BLaER1 treated with 17β-estradiol and CSF1 and Interleukin-3, amounts not matched to agents 10 nM and 100 nM (cell line): ENCODE results near the gene ADCYAP1R1.

ENCODE experiments used
- H3K27ac ChIP-seq, 11 experiments: shearing (Covaris generic); formaldehyde crosslinking; 2 replicates each; pipeline ENCODE4 v1.8.1; 2022
- H3K27me3 ChIP-seq, 11 experiments: shearing (Covaris generic); formaldehyde crosslinking; 2 replicates each; pipeline ENCODE4 v1.8.1; 2022
- H3K36me3 ChIP-seq, 11 experiments: shearing (Covaris generic); formaldehyde crosslinking; 2 replicates each; pipeline ENCODE4 v1.8.1; 2022
- H3K4me1 ChIP-seq, 10 experiments: shearing (Covaris generic); formaldehyde crosslinking; 2 replicates each; pipeline ENCODE4 v1.8.1; 2022
- H3K4me2 ChIP-seq, 11 experiments: shearing (Covaris generic); formaldehyde crosslinking; 2 replicates each; pipeline ENCODE4 v1.8.1; 2022
- H3K4me3 ChIP-seq, 10 experiments: shearing (Covaris generic); formaldehyde crosslinking; 2 replicates each; pipeline ENCODE4 v1.8.1; 2022
- H3K9ac ChIP-seq, 11 experiments: shearing (Covaris generic); formaldehyde crosslinking; 2 replicates each; pipeline ENCODE4 v1.8.1; 2022
- H3K9me3 ChIP-seq, 11 experiments: shearing (Covaris generic); formaldehyde crosslinking; replicated peaks in 1 of 11; 2 replicates each; pipeline ENCODE4 v1.8.1; 2022
- H4K20me1 ChIP-seq, 11 experiments: shearing (Covaris generic); formaldehyde crosslinking; 2 replicates each; pipeline ENCODE4 v1.8.1; 2022
- Cebpa-rat ChIP-seq, 11 experiments: shearing (Covaris generic); IDR thresholded peaks; 2 replicates each; pipeline ENCODE4 v1.8.1; 2022

Gene ADCYAP1R1

GRCh38 chr7:31051598-31052486, at the start of gene ADCYAP1R1:
Gene ADCYAP1R1, plus strand, starts transcription at chr7:31052308. Its CDS starts 10,957 bp downstream, at chr7:31063265.
- Histone ChIP-seq H3K4me1 (peaks cover 0 to 8% (median 0%) of the 10 kb centered on the region in 10 experiments; a peak in 3 of 20 replicates), H3K27me3 (peaks cover 55 to 71% (median 59%) of the 10 kb centered on the region in 11 experiments), H3K27ac (no peak within 1 kb of the TSS)

GRCh38 chr7:31003097-31003496, 49.0 kb upstream of the ADCYAP1R1 start:
- H3K4me2 ChIP-seq = no peak overlapping the region
- peaks cover 12 to 33% (median 18%) of the 10 kb centered on the region in 10 experiments for H3K4me1 ChIP-seq
- H3K27me3 ChIP-seq = no peaks in the 10 kb centered on the region
- H3K9ac ChIP-seq = no peak overlapping the region
- TF ChIP-seq Cebpa-rat (IDR thresholded peaks at IDR 0.05) = no peak
- 0 out of 22 replicates have a peak, but pooled peaks cover 0 to 4% (median 0%) of the 10 kb centered on the region in 11 experiments for H3K9me3 ChIP-seq
- H4K20me1 ChIP-seq = no peaks in the 10 kb centered on the region; a peak in 1 of 22 replicates
- no peak overlapping the region for H3K27ac ChIP-seq
- no peak overlapping the region for H3K4me3 ChIP-seq
- H3K36me3 ChIP-seq = no peaks in the 10 kb centered on the region

More at GRCh38 chr7:31051598-31052486, at the start of gene ADCYAP1R1:
- peak within 1 kb of the TSS; percentile 11 to 59 (median 46); a peak in 19 of 22 replicates for H3K4me2 ChIP-seq
- H4K20me1 ChIP-seq = peaks cover 0 to 16% (median 0%) of the 10 kb centered on the region in 11 experiments; a peak in 5 of 22 replicates
- TF ChIP-seq Cebpa-rat (IDR thresholded peaks at IDR 0.05) = no peak
- H3K36me3 ChIP-seq = no peaks in the 10 kb centered on the region
- H3K9ac ChIP-seq = no peak within 1 kb of the TSS
- H3K9me3 ChIP-seq = peaks cover 0 to 6% (median 0%) of the 10 kb centered on the region in 11 experiments; a peak in 4 of 22 replicates
- H3K4me3 ChIP-seq = peak within 1 kb of the TSS in 4 of 10 experiments; percentile 21 to 52 (median 34); a peak in 7 of 20 replicates

GRCh38 chr7:31003721-31004120, 48.4 kb upstream of the ADCYAP1R1 start:
- no peak overlapping the region for H3K9ac ChIP-seq
- no peak overlapping the region for H3K4me3 ChIP-seq
- H3K4me1 ChIP-seq = peaks cover 12 to 33% (median 18%) of the 10 kb centered on the region in 10 experiments
- H4K20me1 ChIP-seq = no peaks in the 10 kb centered on the region; a peak in 1 of 22 replicates
- H3K4me2 ChIP-seq = no peak overlapping the region
- no peak overlapping the region for H3K27ac ChIP-seq
- H3K9me3 ChIP-seq = 0 out of 22 replicates have a peak, but pooled peaks cover 0 to 4% (median 0%) of the 10 kb centered on the region in 11 experiments
- H3K36me3 ChIP-seq = no peaks in the 10 kb centered on the region
- no peak for TF ChIP-seq Cebpa-rat (IDR thresholded peaks at IDR 0.05)
- H3K27me3 ChIP-seq = no peaks in the 10 kb centered on the region

- Histone ChIP-seq H3K9ac (no peak overlapping the region), H3K9me3 (0 out of 22 replicates have a peak, but pooled peaks cover 0 to 4% (median 0%) of the 10 kb centered on the region in 11 experiments), H3K27ac (no peak overlapping the region), H3K4me3 (no peak overlapping the region), H4K20me1 (no peaks in the 10 kb centered on the region; a peak in 1 of 22 replicates), H3K4me2 (no peak overlapping the region), H3K4me1 (peaks cover 12 to 33% (median 18%) of the 10 kb centered on the region in 10 experiments), H3K27me3 (no peaks in the 10 kb centered on the region), H3K36me3 (no peaks in the 10 kb centered on the region)
- TF ChIP-seq Cebpa-rat (IDR thresholded peaks at IDR 0.05) = no peak
Measured at GRCh38 chr7:31004393-31004792, 47.7 kb upstream of the ADCYAP1R1 start.

GRCh38 chr7:31006857-31007256, 45.3 kb upstream of the ADCYAP1R1 start:
- H3K4me1 ChIP-seq = peaks cover 7 to 10% (median 8%) of the 10 kb centered on the region in 10 experiments
- H3K36me3 ChIP-seq = no peaks in the 10 kb centered on the region
- H3K4me3 ChIP-seq = no peak overlapping the region
- H4K20me1 ChIP-seq = no peaks in the 10 kb centered on the region; a peak in 1 of 22 replicates
- no peak overlapping the region for H3K27ac ChIP-seq
- no peak overlapping the region for H3K4me2 ChIP-seq
- H3K9me3 ChIP-seq = peaks cover 0 to 13% (median 8%) of the 10 kb centered on the region in 11 experiments; a peak in 8 of 22 replicates
- no peak for TF ChIP-seq Cebpa-rat (IDR thresholded peaks at IDR 0.05)
- no peak overlapping the region for H3K9ac ChIP-seq
- H3K27me3 ChIP-seq = no peaks in the 10 kb centered on the region

GRCh38 chr7:31007634-31008033, 44.5 kb upstream of the ADCYAP1R1 start:
- TF ChIP-seq Cebpa-rat (IDR thresholded peaks at IDR 0.05) = no peak
- H3K9ac ChIP-seq = no peak overlapping the region
- H3K4me3 ChIP-seq = no peak overlapping the region
- H3K9me3 ChIP-seq = peaks cover 0 to 16% (median 8%) of the 10 kb centered on the region in 11 experiments; a peak in 8 of 22 replicates
- peaks cover 0 to 2% (median under 1%) of the 10 kb centered on the region in 10 experiments; a peak in 11 of 20 replicates for H3K4me1 ChIP-seq
- no peaks in the 10 kb centered on the region for H3K36me3 ChIP-seq
- H4K20me1 ChIP-seq = no peaks in the 10 kb centered on the region; a peak in 1 of 22 replicates
- H3K4me2 ChIP-seq = no peak overlapping the region
- H3K27me3 ChIP-seq = no peaks in the 10 kb centered on the region
- H3K27ac ChIP-seq = no peak overlapping the region

GRCh38 chr7:31014826-31015225, 37.3 kb upstream of the ADCYAP1R1 start:
- no peak for TF ChIP-seq Cebpa-rat (IDR thresholded peaks at IDR 0.05)
- Histone ChIP-seq H3K27me3 (no peaks in the 10 kb centered on the region), H3K4me1 (peaks cover 0 to 15% (median 4%) of the 10 kb centered on the region in 10 experiments; a peak in 9 of 20 replicates), H3K9ac (no peak overlapping the region), H3K36me3 (no peaks in the 10 kb centered on the region), H3K4me2 (no peak overlapping the region), H3K9me3 (peaks cover 0 to 16% (median 8%) of the 10 kb centered on the region in 11 experiments; a peak in 8 of 22 replicates), H4K20me1 (no peaks in the 10 kb centered on the region), H3K4me3 (no peak overlapping the region), H3K27ac (no peak overlapping the region)

GRCh38 chr7:31017032-31017675, 35.0 kb upstream of the ADCYAP1R1 start:
- peak overlapping the region in 1 of 11 experiments; percentile 15; a peak in 1 of 22 replicates for H3K4me2 ChIP-seq
- peaks cover 0 to 16% (median 4%) of the 10 kb centered on the region in 10 experiments; a peak in 9 of 20 replicates for H3K4me1 ChIP-seq
- H3K36me3 ChIP-seq = no peaks in the 10 kb centered on the region
- H3K9me3 ChIP-seq = peaks cover 0 to under 1% (median 0%) of the 10 kb centered on the region in 11 experiments; a peak in 3 of 22 replicates
- no peaks in the 10 kb centered on the region for H3K27me3 ChIP-seq
- H3K27ac ChIP-seq = no peak overlapping the region
- TF ChIP-seq Cebpa-rat (IDR thresholded peaks at IDR 0.05) = no peak
- H4K20me1 ChIP-seq = no peaks in the 10 kb centered on the region; a peak in 1 of 22 replicates
- H3K9ac ChIP-seq = no peak overlapping the region
- no peak overlapping the region for H3K4me3 ChIP-seq
